Right hindlimb (tissue), 1 donor: ENCODE results near the gene ZNF610.
"Not testable (repeated sequence)": the region's sequence is repeated elsewhere in the genome, so short reads cannot be mapped to it uniquely, and the experiment has no call there.

Experiments
- DNase-seq: peaks from one replicate; pipeline ENCODE4 v3.0.0-alpha.2; 2018

Gene ZNF610

GRCh38 chr19:52336117-52336790 lies at the start of gene ZNF610:
ZNF610 (plus strand) TSS chr19:52336243; CDS start chr19:52349173, 12,930 bp downstream.
- peak; percentile 93 for DNase-seq

GRCh38 chr19:52286256-52286655 lies 49.8 kb upstream of the ZNF610 start:
- no peak for DNase-seq

GRCh38 chr19:52291781-52292180 lies 44.3 kb upstream of the ZNF610 start:
- no peak for DNase-seq

- DNase-seq, result not testable (repeated sequence)
These were observed 43.1 kb upstream of the ZNF610 start for GRCh38 chr19:52292946-52293345.

GRCh38 chr19:52296400-52296772 lies 39.7 kb upstream of the ZNF610 start:
- DNase-seq, result no peak

- peak; percentile 85 for DNase-seq
These were observed 39.1 kb upstream of the ZNF610 start, which contains the start of gene ZNF480 for GRCh38 chr19:52296773-52297600. ZNF480 (plus strand) TSS chr19:52297169; CDS start chr19:52300413, 3,244 bp downstream.

- DNase-seq, result peak; percentile 41
These were observed 38.3 kb upstream of the ZNF610 start for GRCh38 chr19:52297601-52298364.

GRCh38 chr19:52307275-52307674 lies 28.8 kb upstream of the ZNF610 start:
- no peak for DNase-seq

- DNase-seq, result no peak
These were observed 13.6 kb upstream of the ZNF610 start for GRCh38 chr19:52322429-52322828.

- DNase-seq, result no peak
These were observed 4.3 kb upstream of the ZNF610 start for GRCh38 chr19:52331757-52332156.

- DNase-seq, result no peak
These were observed 301 bp upstream of the ZNF610 start for GRCh38 chr19:52335768-52336116.

GRCh38 chr19:52336791-52337381 lies 843 bp downstream of the ZNF610 start:
- DNase-seq, result peak; percentile 28

- not testable (repeated sequence) for DNase-seq
These were observed 3.0 kb downstream of the ZNF610 start for GRCh38 chr19:52339022-52339421.

- DNase-seq, result peak; percentile 43
These were observed 7.5 kb downstream of the ZNF610 start for GRCh38 chr19:52343548-52343947.

- no peak for DNase-seq
These were observed 9.1 kb downstream of the ZNF610 start for GRCh38 chr19:52345162-52345561.

GRCh38 chr19:52351512-52351911 lies 15.5 kb downstream of the ZNF610 start:
- no peak for DNase-seq

- no peak for DNase-seq
These were observed 30.4 kb downstream of the ZNF610 start for GRCh38 chr19:52366414-52366824.

GRCh38 chr19:52369559-52370340 lies 33.7 kb downstream of the ZNF610 start, which contains the start of gene ZNF880:
ZNF880 (plus strand) TSS chr19:52369923; CDS start chr19:52369966, 43 bp downstream.
- DNase-seq, result peak; percentile 97

- no peak for DNase-seq
These were observed 34.3 kb downstream of the ZNF610 start for GRCh38 chr19:52370341-52370710.

GRCh38 chr19:52391135-52391534 lies 55.1 kb downstream of the ZNF610 start:
- DNase-seq, result no peak

- DNase-seq, result peak; percentile 98
These were observed 61.5 kb downstream of the ZNF610 start, which contains the start of gene ZNF528 for GRCh38 chr19:52397310-52398080. ZNF528 (plus strand) TSS chr19:52397849; CDS start chr19:52402014, 4,165 bp downstream.
